Measurements from ENCODE around the gene TMEM273. TPM values are rescaled to one million over a fixed set of nuclear protein-coding genes. Genes with fewer than 3 reads are reported as not detected.
A peak's percentile ranks its signal among the peaks of the same experiment; 100 is the strongest.

TMEM273 gene
- total RNA-seq, 4 donors from 2014 or later = 11.6 to 36.8 (median 25.1) TPM

- Histone ChIP-seq H3K27ac (replicated peaks in 1 of 4) (no peak overlapping the region), H3K36me3 (no peaks in the 10 kb centered on the region), H3K27me3 (no peaks in the 10 kb centered on the region), H3K4me3 (no peak overlapping the region), H3K4me1 (peaks cover 20 to 45% (median 31%) of the 10 kb centered on the region in 4 donors), H3K9me3 (no peaks in the 10 kb centered on the region)
- DNase-seq (ENCODE audit: extremely low spot score) = peak; percentile 75
- intact Hi-C loops (cut with DNase I) = no loop called here
- WGBS = 96% methylated on average over 6 of the region's 8 CpGs
- TF ChIP-seq, protein P1, sequence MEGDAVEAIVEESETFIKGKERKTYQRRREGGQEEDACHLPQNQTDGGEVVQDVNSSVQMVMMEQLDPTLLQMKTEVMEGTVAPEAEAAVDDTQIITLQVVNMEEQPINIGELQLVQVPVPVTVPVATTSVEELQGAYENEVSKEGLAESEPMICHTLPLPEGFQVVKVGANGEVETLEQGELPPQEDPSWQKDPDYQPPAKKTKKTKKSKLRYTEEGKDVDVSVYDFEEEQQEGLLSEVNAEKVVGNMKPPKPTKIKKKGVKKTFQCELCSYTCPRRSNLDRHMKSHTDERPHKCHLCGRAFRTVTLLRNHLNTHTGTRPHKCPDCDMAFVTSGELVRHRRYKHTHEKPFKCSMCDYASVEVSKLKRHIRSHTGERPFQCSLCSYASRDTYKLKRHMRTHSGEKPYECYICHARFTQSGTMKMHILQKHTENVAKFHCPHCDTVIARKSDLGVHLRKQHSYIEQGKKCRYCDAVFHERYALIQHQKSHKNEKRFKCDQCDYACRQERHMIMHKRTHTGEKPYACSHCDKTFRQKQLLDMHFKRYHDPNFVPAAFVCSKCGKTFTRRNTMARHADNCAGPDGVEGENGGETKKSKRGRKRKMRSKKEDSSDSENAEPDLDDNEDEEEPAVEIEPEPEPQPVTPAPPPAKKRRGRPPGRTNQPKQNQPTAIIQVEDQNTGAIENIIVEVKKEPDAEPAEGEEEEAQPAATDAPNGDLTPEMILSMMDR (IDR thresholded peaks at IDR 0.05) = no peak
- TF ChIP-seq EP300 (IDR thresholded peaks at IDR 0.05) = no peak
- TF ChIP-seq POLR2AphosphoS5 (IDR thresholded peaks at IDR 0.05) = no peak
- TF ChIP-seq POLR2A (IDR thresholded peaks at IDR 0.05; ENCODE audit: low read depth) = no peak
These were observed 12.4 kb downstream of the TMEM273 start for GRCh38 chr10:49175587-49176309.

- no peaks in the 10 kb centered on the region for H3K27me3 ChIP-seq
- no peak for DNase-seq (ENCODE audit: extremely low spot score)
- H3K36me3 ChIP-seq = no peaks in the 10 kb centered on the region
- TF ChIP-seq EP300 (IDR thresholded peaks at IDR 0.05) (no peak), POLR2AphosphoS5 (IDR thresholded peaks at IDR 0.05) (no peak), POLR2A (IDR thresholded peaks at IDR 0.05; ENCODE audit: low read depth) (no peak)
- TF ChIP-seq, protein P1 (IDR thresholded peaks at IDR 0.05) = no peak
- H3K9me3 ChIP-seq = no peaks in the 10 kb centered on the region
- 87% methylated on average over 10 of the region's 10 CpGs for WGBS
- peaks cover 20 to 47% (median 32%) of the 10 kb centered on the region in 4 donors for H3K4me1 ChIP-seq
- no peak overlapping the region for H3K4me3 ChIP-seq
- intact Hi-C loops (cut with DNase I) = no loop called here
- H3K27ac ChIP-seq (replicated peaks in 1 of 4) = no peak overlapping the region
These were observed 13.2 kb downstream of the TMEM273 start for GRCh38 chr10:49174926-49175500.

- intact Hi-C loops (cut with DNase I) = no loop called here
- peak; percentile 55 for DNase-seq (ENCODE audit: extremely low spot score)
- peaks cover 20 to 47% (median 32%) of the 10 kb centered on the region in 4 donors for H3K4me1 ChIP-seq
- no peak overlapping the region for H3K27ac ChIP-seq (replicated peaks in 1 of 4)
- no peak for TF ChIP-seq POLR2AphosphoS5 (IDR thresholded peaks at IDR 0.05)
- TF ChIP-seq POLR2A (IDR thresholded peaks at IDR 0.05; ENCODE audit: low read depth) = no peak
- TF ChIP-seq, protein P1 (IDR thresholded peaks at IDR 0.05) = no peak
- TF ChIP-seq EP300 (IDR thresholded peaks at IDR 0.05) = no peak
- H3K27me3 ChIP-seq = no peaks in the 10 kb centered on the region
- no peak overlapping the region for H3K4me3 ChIP-seq
- no peaks in the 10 kb centered on the region for H3K36me3 ChIP-seq
- H3K9me3 ChIP-seq = no peaks in the 10 kb centered on the region
- 71% methylated on average over 14 of the region's 15 CpGs for WGBS
These were observed 13.8 kb downstream of the TMEM273 start for GRCh38 chr10:49174261-49174925.

DNA sequence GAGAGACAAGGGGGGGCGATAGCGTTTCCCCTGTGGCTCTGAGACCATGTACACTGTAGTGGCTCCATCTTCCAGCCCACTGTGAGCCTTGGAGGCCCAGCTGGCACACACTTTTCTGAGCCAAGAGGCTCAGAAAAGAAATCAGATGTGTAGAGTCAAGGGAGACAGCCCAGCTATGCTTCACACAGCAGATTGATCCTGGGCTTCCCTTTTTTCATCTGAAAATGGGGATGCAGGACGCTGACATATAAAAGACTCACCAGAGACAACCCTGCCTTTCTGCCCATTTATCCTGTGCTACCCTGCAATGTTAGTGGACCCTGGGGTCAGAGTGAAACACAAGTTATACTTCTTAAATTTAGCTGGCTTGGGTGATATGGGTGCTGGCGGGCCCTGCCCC is 14.3 kb downstream of the TMEM273 start:
- no peaks in the 10 kb centered on the region for H3K36me3 ChIP-seq
- intact Hi-C loops (cut with DNase I) = no loop called here
- no peaks in the 10 kb centered on the region for H3K9me3 ChIP-seq
- peak; percentile 42 for DNase-seq (ENCODE audit: extremely low spot score)
- H3K27me3 ChIP-seq = no peaks in the 10 kb centered on the region
- TF ChIP-seq POLR2A (IDR thresholded peaks at IDR 0.05; ENCODE audit: low read depth) (no peak), POLR2AphosphoS5 (IDR thresholded peaks at IDR 0.05) (no peak), EP300 (IDR thresholded peaks at IDR 0.05) (no peak)
- TF ChIP-seq, protein P1 (IDR thresholded peaks at IDR 0.05) = no peak
- no peak overlapping the region for H3K4me3 ChIP-seq
- peaks cover 20 to 43% (median 32%) of the 10 kb centered on the region in 4 donors for H3K4me1 ChIP-seq
- WGBS = 62% methylated on average over 3 of the region's 4 CpGs
- no peak overlapping the region for H3K27ac ChIP-seq (replicated peaks in 1 of 4)
